ENCODE measurements around the gene NPAS3. TPM values are rescaled to one million over a fixed set of nuclear protein-coding genes. Genes with fewer than 3 reads are reported as not detected.

Gene NPAS3
- total RNA-seq, 1 experiment from 2014 or later: 0.36 TPM

DNA sequence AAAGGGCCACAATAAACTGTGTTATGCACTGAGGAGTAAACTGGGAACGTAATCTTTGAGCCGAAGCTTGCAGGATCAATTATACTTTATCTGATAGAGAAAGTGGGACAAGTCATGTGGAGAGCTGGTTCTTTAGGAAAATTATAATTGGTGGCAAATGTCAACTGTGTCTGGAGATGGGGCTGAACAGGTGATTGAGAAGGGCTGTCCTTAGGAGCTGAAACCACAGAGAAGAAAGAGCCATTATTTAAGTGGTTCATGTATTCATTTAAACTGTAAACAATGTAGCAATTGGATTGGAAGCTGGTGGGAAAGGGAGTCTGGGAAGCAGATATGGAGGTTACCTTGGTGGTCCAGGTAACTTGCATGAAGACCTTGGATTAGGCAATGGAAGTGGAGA, 193.1 kb downstream of the NPAS3 start:
- H3K4me1 ChIP-seq (ENCODE audit: insufficient read depth, low read length): peaks cover 14% of the 10 kb centered on the region
- no peak overlapping the region for H3K27ac ChIP-seq (ENCODE audit: low read length)
- H3K9me3 ChIP-seq (ENCODE audit: low read length): no peaks in the 10 kb centered on the region
- POLR2A ChIA-PET (ENCODE audit: unreplicated experiment): no interaction called here
- no peaks in the 10 kb centered on the region for H3K36me3 ChIP-seq (ENCODE audit: low read depth, low read length)
- CTCF ChIA-PET: no interaction called here
- H3K4me2 ChIP-seq (ENCODE audit: low read length): no peak overlapping the region
- H2AFZ ChIP-seq (ENCODE audit: low read length): no peak overlapping the region
- no peaks in the 10 kb centered on the region for H3K27me3 ChIP-seq (ENCODE audit: low read length)
- no peaks in the 10 kb centered on the region for H4K20me1 ChIP-seq (ENCODE audit: low read length)
- ATAC-seq: no peak
- H3F3A ChIP-seq (ENCODE audit: low read length, unreplicated experiment): no peaks in the 10 kb centered on the region
- BruUV-seq (replicated peaks): no TSS peak
- TF ChIP-seq EZH2phosphoT487 (IDR thresholded peaks at IDR 0.05; ENCODE audit: borderline replicate concordance, low read length) (no peak), EZH2 (IDR thresholded peaks at IDR 0.05; ENCODE audit: low read length, unreplicated experiment) (no peak)
- TF ChIP-seq, protein P1, sequence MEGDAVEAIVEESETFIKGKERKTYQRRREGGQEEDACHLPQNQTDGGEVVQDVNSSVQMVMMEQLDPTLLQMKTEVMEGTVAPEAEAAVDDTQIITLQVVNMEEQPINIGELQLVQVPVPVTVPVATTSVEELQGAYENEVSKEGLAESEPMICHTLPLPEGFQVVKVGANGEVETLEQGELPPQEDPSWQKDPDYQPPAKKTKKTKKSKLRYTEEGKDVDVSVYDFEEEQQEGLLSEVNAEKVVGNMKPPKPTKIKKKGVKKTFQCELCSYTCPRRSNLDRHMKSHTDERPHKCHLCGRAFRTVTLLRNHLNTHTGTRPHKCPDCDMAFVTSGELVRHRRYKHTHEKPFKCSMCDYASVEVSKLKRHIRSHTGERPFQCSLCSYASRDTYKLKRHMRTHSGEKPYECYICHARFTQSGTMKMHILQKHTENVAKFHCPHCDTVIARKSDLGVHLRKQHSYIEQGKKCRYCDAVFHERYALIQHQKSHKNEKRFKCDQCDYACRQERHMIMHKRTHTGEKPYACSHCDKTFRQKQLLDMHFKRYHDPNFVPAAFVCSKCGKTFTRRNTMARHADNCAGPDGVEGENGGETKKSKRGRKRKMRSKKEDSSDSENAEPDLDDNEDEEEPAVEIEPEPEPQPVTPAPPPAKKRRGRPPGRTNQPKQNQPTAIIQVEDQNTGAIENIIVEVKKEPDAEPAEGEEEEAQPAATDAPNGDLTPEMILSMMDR (conservative IDR thresholded peaks at IDR 0.05; ENCODE audit: low read depth, low read length): no peak
- intact Hi-C loops (cut with micrococcal nuclease): no loop called here
- H3K9ac ChIP-seq (ENCODE audit: low read length): no peak overlapping the region
- H3K4me3 ChIP-seq (ENCODE audit: low read length): no peak overlapping the region
- no peaks in the 10 kb centered on the region for H3K79me2 ChIP-seq (ENCODE audit: low read length)
- no peak for DNase-seq
- no peaks in the 10 kb centered on the region for H3K9me2 ChIP-seq (replicated peaks; ENCODE audit: low read length)

DNA sequence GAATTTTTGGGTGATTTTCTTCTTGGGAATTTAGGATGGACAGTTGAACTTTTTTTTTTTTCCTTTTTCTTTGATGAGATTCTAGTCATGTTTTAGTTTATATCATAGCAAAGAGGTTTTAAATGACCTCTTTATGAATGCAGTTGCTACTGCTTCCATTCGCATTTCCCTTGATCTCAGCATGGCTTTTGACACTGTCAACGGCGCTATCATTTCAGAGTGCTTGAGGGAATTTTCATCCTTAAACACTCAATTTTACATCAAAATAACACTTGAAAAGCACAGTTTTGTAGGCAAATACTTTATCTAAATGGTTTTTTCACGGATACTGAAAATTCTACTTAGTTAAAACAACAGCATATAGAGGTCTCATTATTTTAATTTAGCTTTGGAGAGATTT, 195.5 kb downstream of the NPAS3 start:
- no peaks in the 10 kb centered on the region for H3K9me3 ChIP-seq (ENCODE audit: low read length)
- H3K4me2 ChIP-seq (ENCODE audit: low read length): no peak overlapping the region
- H3F3A ChIP-seq (ENCODE audit: low read length, unreplicated experiment): no peaks in the 10 kb centered on the region
- H2AFZ ChIP-seq (ENCODE audit: low read length): no peak overlapping the region
- H3K9me2 ChIP-seq (replicated peaks; ENCODE audit: low read length): no peaks in the 10 kb centered on the region
- no peak for DNase-seq
- BruUV-seq (replicated peaks): no TSS peak
- no peaks in the 10 kb centered on the region for H3K36me3 ChIP-seq (ENCODE audit: low read depth, low read length)
- no peaks in the 10 kb centered on the region for H3K4me1 ChIP-seq (ENCODE audit: insufficient read depth, low read length)
- TF ChIP-seq, protein P1 (conservative IDR thresholded peaks at IDR 0.05; ENCODE audit: low read depth, low read length): no peak
- TF ChIP-seq EZH2 (IDR thresholded peaks at IDR 0.05; ENCODE audit: low read length, unreplicated experiment) (no peak), EZH2phosphoT487 (IDR thresholded peaks at IDR 0.05; ENCODE audit: borderline replicate concordance, low read length) (no peak)
- no peak overlapping the region for H3K9ac ChIP-seq (ENCODE audit: low read length)
- no peaks in the 10 kb centered on the region for H3K79me2 ChIP-seq (ENCODE audit: low read length)
- no peaks in the 10 kb centered on the region for H3K27me3 ChIP-seq (ENCODE audit: low read length)
- no peak for ATAC-seq
- ChIA-PET POLR2A (ENCODE audit: unreplicated experiment) (no interaction called here), CTCF (no interaction called here)
- intact Hi-C loops (cut with micrococcal nuclease): no loop called here
- H3K4me3 ChIP-seq (ENCODE audit: low read length): no peak overlapping the region
- no peaks in the 10 kb centered on the region for H4K20me1 ChIP-seq (ENCODE audit: low read length)
- no peak overlapping the region for H3K27ac ChIP-seq (ENCODE audit: low read length)

DNA sequence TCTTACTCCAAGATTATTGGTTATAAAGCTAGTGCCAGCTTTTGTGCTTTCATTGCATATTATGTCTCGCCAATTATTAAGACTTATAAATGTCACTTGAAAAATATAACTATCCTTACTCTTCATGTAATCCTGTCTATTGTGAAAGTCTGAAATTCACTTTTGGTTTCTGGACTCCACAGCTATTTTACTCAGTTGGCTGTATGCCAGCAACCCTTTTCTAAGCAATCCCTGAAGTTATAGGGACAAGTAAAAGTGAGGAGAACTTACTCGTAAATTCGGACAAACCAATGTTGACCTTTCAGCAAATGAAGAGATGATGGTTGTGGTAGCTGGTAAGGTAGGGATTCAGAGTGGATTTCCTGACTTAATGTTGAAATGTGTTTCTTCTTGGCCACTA, 196.3 kb downstream of the NPAS3 start:
- ChIA-PET CTCF (no interaction called here), POLR2A (ENCODE audit: unreplicated experiment) (no interaction called here)
- ATAC-seq (no peak), DNase-seq (no peak)
- no peaks in the 10 kb centered on the region for H3K36me3 ChIP-seq (ENCODE audit: low read depth, low read length)
- H3F3A ChIP-seq (ENCODE audit: low read length, unreplicated experiment): no peaks in the 10 kb centered on the region
- no TSS peak for BruUV-seq (replicated peaks)
- no peak overlapping the region for H3K9ac ChIP-seq (ENCODE audit: low read length)
- no peak overlapping the region for H3K27ac ChIP-seq (ENCODE audit: low read length)
- no peaks in the 10 kb centered on the region for H3K9me2 ChIP-seq (replicated peaks; ENCODE audit: low read length)
- intact Hi-C loops (cut with micrococcal nuclease): no loop called here
- TF ChIP-seq EZH2 (IDR thresholded peaks at IDR 0.05; ENCODE audit: low read length, unreplicated experiment) (no peak), EZH2phosphoT487 (IDR thresholded peaks at IDR 0.05; ENCODE audit: borderline replicate concordance, low read length) (no peak)
- TF ChIP-seq, protein P1 (conservative IDR thresholded peaks at IDR 0.05; ENCODE audit: low read depth, low read length): no peak
- H3K4me3 ChIP-seq (ENCODE audit: low read length): no peak overlapping the region
- H2AFZ ChIP-seq (ENCODE audit: low read length): no peak overlapping the region
- no peaks in the 10 kb centered on the region for H3K9me3 ChIP-seq (ENCODE audit: low read length)
- H3K4me1 ChIP-seq (ENCODE audit: insufficient read depth, low read length): no peaks in the 10 kb centered on the region
- H3K79me2 ChIP-seq (ENCODE audit: low read length): no peaks in the 10 kb centered on the region
- H4K20me1 ChIP-seq (ENCODE audit: low read length): no peaks in the 10 kb centered on the region
- no peak overlapping the region for H3K4me2 ChIP-seq (ENCODE audit: low read length)
- no peaks in the 10 kb centered on the region for H3K27me3 ChIP-seq (ENCODE audit: low read length)

Data from PC-3 (cell line).